Measurements from ENCODE around the gene CDCP1. TPM values are rescaled to one million over a fixed set of nuclear protein-coding genes. Genes with fewer than 3 reads are reported as not detected.

Gene CDCP1
- total and polyA plus RNA-seq, 10 donors: 0.15 to 3.6 (median 2.1) TPM

DNA sequence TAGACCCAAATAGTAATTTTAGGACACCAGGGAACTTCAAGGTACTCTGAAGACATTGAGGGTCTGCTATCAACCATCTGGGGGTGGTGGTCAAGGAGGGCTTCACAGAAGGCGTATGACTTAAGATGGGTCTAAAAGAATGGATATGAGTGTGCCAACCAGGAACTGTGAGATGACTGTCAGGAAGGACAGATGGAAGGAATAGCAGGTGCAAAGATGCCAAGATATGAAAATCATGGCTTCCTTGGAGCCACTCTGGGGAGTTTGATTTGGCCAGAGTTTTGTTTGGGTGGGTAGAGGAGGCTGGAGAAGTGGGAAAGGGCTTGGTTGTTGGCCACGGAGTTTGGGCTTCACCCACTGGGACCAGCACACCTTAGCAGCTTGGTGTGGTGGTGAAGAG, 21.2 kb downstream of the CDCP1 start:
- no peaks in the 10 kb centered on the region for H3K9me3 ChIP-seq
- H3K4me3 ChIP-seq: no peak overlapping the region
- peaks cover 0 to 11% (median 0%) of the 10 kb centered on the region in 7 donors for H3K27me3 ChIP-seq (replicated peaks in 1 of 7)
- DNase-seq: no peak
- no peaks in the 10 kb centered on the region for H3K4me1 ChIP-seq
- no peaks in the 10 kb centered on the region for H3K36me3 ChIP-seq
- intact Hi-C loops (cut with DNase I; ENCODE audit: low total_unique reads): no loop called here
- no peak overlapping the region for H3K27ac ChIP-seq
- WGBS, 5 donors: 36 to 74% (median 45%) methylated on average over 2 of the region's 2 CpGs
- no peak for TF ChIP-seq POLR2A (IDR thresholded peaks at IDR 0.05)
- TF ChIP-seq POLR2AphosphoS5 (IDR thresholded peaks at IDR 0.05): no peak
- no peak for TF ChIP-seq CTCF (IDR thresholded peaks at IDR 0.05 in 8 of 11, conservative IDR thresholded peaks at IDR 0.05 in 3 of 11)

DNA sequence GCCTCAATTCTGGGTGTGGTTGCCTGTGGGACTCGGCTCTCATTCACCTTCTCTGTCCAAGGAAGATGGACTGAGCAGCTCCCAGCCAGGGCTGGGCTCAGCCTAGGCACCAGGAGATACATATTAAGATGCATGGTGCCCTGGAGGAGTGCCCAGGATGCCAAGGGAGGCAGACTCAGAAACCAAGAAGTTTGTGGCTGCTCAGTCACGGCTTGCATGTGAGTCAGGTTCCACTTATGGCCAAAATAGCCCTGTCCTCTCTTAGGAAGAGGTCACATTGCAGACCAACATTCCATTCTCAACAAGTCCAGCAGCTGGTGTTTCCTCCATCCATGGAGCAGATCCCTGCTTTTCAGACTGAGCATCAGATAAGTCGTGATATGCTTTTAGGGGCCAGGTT, 21.8 kb downstream of the CDCP1 start:
- Histone ChIP-seq H3K36me3 (no peaks in the 10 kb centered on the region), H3K4me3 (no peak overlapping the region), H3K4me1 (no peaks in the 10 kb centered on the region), H3K9me3 (no peaks in the 10 kb centered on the region), H3K27me3 (replicated peaks in 1 of 7) (peaks cover 0 to 11% (median 0%) of the 10 kb centered on the region in 7 donors), H3K27ac (no peak overlapping the region)
- intact Hi-C loops (cut with DNase I; ENCODE audit: low total_unique reads): no loop called here
- no peak for DNase-seq
- WGBS, 5 donors: 68 to 83% (median 75%) methylated on average over 3 of the region's 3 CpGs
- TF ChIP-seq CTCF (IDR thresholded peaks at IDR 0.05 in 8 of 11, conservative IDR thresholded peaks at IDR 0.05 in 3 of 11) (no peak), POLR2A (IDR thresholded peaks at IDR 0.05) (no peak), POLR2AphosphoS5 (IDR thresholded peaks at IDR 0.05) (no peak)

- TF ChIP-seq POLR2A (IDR thresholded peaks at IDR 0.05): no peak
- TF ChIP-seq POLR2AphosphoS5 (IDR thresholded peaks at IDR 0.05): no peak
- TF ChIP-seq CTCF (IDR thresholded peaks at IDR 0.05 in 8 of 11, conservative IDR thresholded peaks at IDR 0.05 in 3 of 11): no peak
- WGBS, 5 donors: 77 to 87% (median 79%) methylated on average over 3 of the region's 3 CpGs
- no peak overlapping the region for H3K4me3 ChIP-seq
- H3K36me3 ChIP-seq: no peaks in the 10 kb centered on the region
- no peak for DNase-seq
- H3K4me1 ChIP-seq: no peaks in the 10 kb centered on the region
- peaks cover 0 to 14% (median 0%) of the 10 kb centered on the region in 7 donors for H3K27me3 ChIP-seq (replicated peaks in 1 of 7)
- no peak overlapping the region for H3K27ac ChIP-seq
- intact Hi-C loops (cut with DNase I; ENCODE audit: low total_unique reads): no loop called here
- H3K9me3 ChIP-seq: no peaks in the 10 kb centered on the region
Measured at GRCh38 chr3:45123581-45124269, 22.5 kb downstream of the CDCP1 start.

DNA sequence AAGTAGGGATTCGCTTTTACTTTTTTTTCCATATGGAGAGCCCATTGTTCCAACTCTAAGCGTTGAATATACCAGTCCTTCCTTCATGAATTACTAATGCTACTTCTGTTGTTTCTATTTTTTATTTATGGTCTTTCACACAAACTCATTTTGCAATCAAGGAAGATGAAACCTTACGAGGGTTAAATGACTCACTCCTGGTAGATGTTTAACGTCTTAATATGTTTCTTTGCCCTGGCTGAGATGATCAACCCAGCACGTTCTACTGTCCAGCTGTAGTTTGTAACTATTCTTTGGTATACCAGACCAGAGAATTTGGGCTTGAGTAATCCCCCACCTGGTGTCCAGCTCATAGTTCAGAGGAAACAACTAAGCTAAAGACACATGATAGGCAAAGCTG, 23.1 kb downstream of the CDCP1 start:
- Histone ChIP-seq H3K36me3 (no peaks in the 10 kb centered on the region), H3K27ac (no peak overlapping the region), H3K9me3 (no peaks in the 10 kb centered on the region), H3K4me1 (peaks cover 0 to 6% (median 0%) of the 10 kb centered on the region in 6 donors), H3K4me3 (no peak overlapping the region), H3K27me3 (replicated peaks in 1 of 7) (peaks cover 0 to 14% (median 0%) of the 10 kb centered on the region in 7 donors)
- TF ChIP-seq POLR2A (IDR thresholded peaks at IDR 0.05) (no peak), CTCF (IDR thresholded peaks at IDR 0.05 in 8 of 11, conservative IDR thresholded peaks at IDR 0.05 in 3 of 11) (no peak), POLR2AphosphoS5 (IDR thresholded peaks at IDR 0.05) (no peak)
- intact Hi-C loops (cut with DNase I; ENCODE audit: low total_unique reads): no loop called here
- WGBS, 5 donors: 55 to 78% (median 62%) methylated on average over 5 of the region's 5 CpGs
- DNase-seq: no peak

All from spleen (tissue), 11 donors.